Thyroid gland (tissue), 4 donors: ENCODE data around the gene ZNF423. TPM values are rescaled to one million over a fixed set of nuclear protein-coding genes. Genes with fewer than 3 reads are reported as not detected.

Experiments used
- DNase-seq, 2 donors: peaks; one replicate each; pipeline ENCODE4 v3.0.0-alpha.2; 2019
- H3K27ac ChIP-seq, 3 donors: fragments of 200-600 bp; sonication (generic); 1 replicate in 2 of 3; 2 replicates in 1 of 3; pipeline ENCODE4 v1.5.1; 2016 to 2019; ENCODE audit warnings: mild to moderate bottlenecking in 1 of 3, moderate library complexity in 1 of 3
- H3K27me3 ChIP-seq: fragments of 200-600 bp; sonication (generic); one replicate; pipeline ENCODE4 v1.5.1; 2019
- H3K36me3 ChIP-seq, 2 donors: fragments of 200-600 bp; sonication (generic); one replicate each; pipeline ENCODE4 v1.5.1; 2016 to 2019
- H3K4me1 ChIP-seq, 2 donors: fragments of 200-600 bp; sonication (generic); one replicate each; pipeline ENCODE4 v1.5.1; 2017 to 2019
- H3K4me3 ChIP-seq, 3 donors: fragments of 200-600 bp; sonication (generic); replicated peaks in 1 of 3; 1 replicate in 2 of 3; 2 replicates in 1 of 3; pipeline ENCODE4 v1.5.1; 2016; ENCODE audit warnings: mild to moderate bottlenecking in 1 of 3
- H3K9me3 ChIP-seq: fragments of 200-600 bp; sonication (generic); one replicate; pipeline ENCODE4 v1.5.1; 2017
- CTCF ChIP-seq, 6 experiments: fragments of 200-600 bp in 3 of 6; fragments of 450-650 bp in 3 of 6; sonication (generic) in 3 of 6; IDR thresholded peaks; one replicate each; pipeline ENCODE4 v1.5.1; 2016 to 2019; ENCODE audit warnings: antibody characterized with exemption in 6 of 6, mild to moderate bottlenecking in 2 of 6, inconsistent platforms in 1 of 6, moderate library complexity in 1 of 6
- POLR2A ChIP-seq, 2 donors: fragments of 450-650 bp; IDR thresholded peaks; one replicate each; pipeline ENCODE4 v1.6.1; 2017; ENCODE audit warnings: antibody characterized with exemption in 2 of 2, mild to moderate bottlenecking in 2 of 2, moderate library complexity in 1 of 2
- WGBS, 2 donors: methylation state at CpG; one replicate each; pipeline ENCODE4 v1.1.5; 2017; 5-methylcytosine and 5-hydroxymethylcytosine counted together
- intact Hi-C: fragments of 100-400 bp; cut with DNase I; formaldehyde crosslinking; loops from one replicate; pipeline ENCODE4 v1.15.1; 2023
- total RNA-seq, 4 donors: library from RNA; depleted of rRNA; stranded (reverse); fragments of >200 nt; gene quantifications; one replicate each; pipeline ENCODE4 v1.2.3, GENCODE V29; 2016

Gene ZNF423
- total RNA-seq, 4 donors from 2014 or later, result 7.4 to 10.0 (median 8.5) TPM

- Histone ChIP-seq H3K4me1 (no peaks in the 10 kb centered on the region), H3K27me3 (no peaks in the 10 kb centered on the region), H3K27ac (no peak overlapping the region), H3K9me3 (no peaks in the 10 kb centered on the region), H3K36me3 (no peaks in the 10 kb centered on the region), H3K4me3 (no peak overlapping the region)
- DNase-seq, result no peak
- intact Hi-C loops, result no loop called here
- 63 to 74% methylated on average over 7 of the region's 7 CpGs for WGBS, 2 donors
- no peak for TF ChIP-seq CTCF (IDR thresholded peaks at IDR 0.05)
- no peak for TF ChIP-seq POLR2A (IDR thresholded peaks at IDR 0.05)
These were observed 203.9 kb downstream of the ZNF423 start for GRCh38 chr16:49651996-49652395.

GRCh38 chr16:49651226-49651625 is 204.7 kb downstream of the ZNF423 start:
- H3K27ac ChIP-seq, result no peak overlapping the region
- no peaks in the 10 kb centered on the region for H3K36me3 ChIP-seq
- no peaks in the 10 kb centered on the region for H3K27me3 ChIP-seq
- TF ChIP-seq POLR2A (IDR thresholded peaks at IDR 0.05), result no peak
- TF ChIP-seq CTCF (IDR thresholded peaks at IDR 0.05), result no peak
- 85 to 86% methylated on average over 3 to 4 of the region's 4 CpGs for WGBS, 2 donors
- H3K4me3 ChIP-seq, result no peak overlapping the region
- H3K4me1 ChIP-seq, result no peaks in the 10 kb centered on the region
- H3K9me3 ChIP-seq, result no peaks in the 10 kb centered on the region
- intact Hi-C loops, result no loop called here
- DNase-seq, result no peak

- Histone ChIP-seq H3K9me3 (no peaks in the 10 kb centered on the region), H3K4me3 (no peak overlapping the region), H3K4me1 (no peaks in the 10 kb centered on the region), H3K36me3 (no peaks in the 10 kb centered on the region), H3K27me3 (no peaks in the 10 kb centered on the region), H3K27ac (no peak overlapping the region)
- 91 to 94% methylated on average over 1 of the region's 1 CpG for WGBS, 2 donors
- intact Hi-C loops, result no loop called here
- no peak for DNase-seq
- no peak for TF ChIP-seq POLR2A (IDR thresholded peaks at IDR 0.05)
- TF ChIP-seq CTCF (IDR thresholded peaks at IDR 0.05), result no peak
These were observed 205.3 kb downstream of the ZNF423 start for GRCh38 chr16:49650603-49651002.

- no peaks in the 10 kb centered on the region for H3K27me3 ChIP-seq
- H3K9me3 ChIP-seq, result no peaks in the 10 kb centered on the region
- no peaks in the 10 kb centered on the region for H3K4me1 ChIP-seq
- DNase-seq, result no peak
- H3K36me3 ChIP-seq, result no peaks in the 10 kb centered on the region
- intact Hi-C loops, result no loop called here
- TF ChIP-seq CTCF (IDR thresholded peaks at IDR 0.05) (no peak), POLR2A (IDR thresholded peaks at IDR 0.05) (no peak)
- H3K27ac ChIP-seq, result no peak overlapping the region
- 67 to 71% methylated on average over 5 of the region's 5 CpGs for WGBS, 2 donors
- no peak overlapping the region for H3K4me3 ChIP-seq
These were observed 206.7 kb downstream of the ZNF423 start for GRCh38 chr16:49649013-49649765.

- no peaks in the 10 kb centered on the region for H3K36me3 ChIP-seq
- no peak overlapping the region for H3K4me3 ChIP-seq
- WGBS, 2 donors, result 70 to 73% methylated on average over 2 of the region's 2 CpGs
- DNase-seq, result no peak
- TF ChIP-seq CTCF (IDR thresholded peaks at IDR 0.05), result no peak
- no peaks in the 10 kb centered on the region for H3K9me3 ChIP-seq
- no peaks in the 10 kb centered on the region for H3K4me1 ChIP-seq
- H3K27me3 ChIP-seq, result no peaks in the 10 kb centered on the region
- intact Hi-C loops, result no loop called here
- no peak overlapping the region for H3K27ac ChIP-seq
These were observed 208.2 kb downstream of the ZNF423 start for GRCh38 chr16:49647673-49648072.
